ENCODE measurements around the gene C1orf21. TPM values are rescaled to one million over a fixed set of nuclear protein-coding genes. Genes with fewer than 3 reads are reported as not detected.

Gene C1orf21
- total RNA-seq, 1 experiment from 2014 or later: 28.5 TPM

DNA sequence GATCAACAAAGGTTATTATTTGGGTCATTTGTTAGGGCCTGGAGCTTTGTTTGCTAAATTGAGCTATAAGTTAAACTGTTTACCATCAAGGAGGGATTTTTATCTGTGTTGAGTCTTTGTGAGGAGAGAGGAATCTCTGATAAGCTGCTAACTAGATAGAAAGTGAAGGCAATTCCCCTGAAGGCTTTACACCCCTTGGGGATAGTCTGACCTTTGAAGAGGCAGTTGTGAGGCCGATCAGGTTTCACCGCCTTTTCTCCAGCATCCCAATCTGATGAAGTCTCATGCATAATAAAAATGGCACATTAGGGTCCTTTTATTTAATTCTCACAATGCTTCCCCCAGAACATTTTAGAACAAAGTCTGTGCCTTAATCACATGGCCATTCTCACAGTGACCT is 21.8 kb downstream of the C1orf21 start (continued):
- TF ChIP-seq, protein P1, sequence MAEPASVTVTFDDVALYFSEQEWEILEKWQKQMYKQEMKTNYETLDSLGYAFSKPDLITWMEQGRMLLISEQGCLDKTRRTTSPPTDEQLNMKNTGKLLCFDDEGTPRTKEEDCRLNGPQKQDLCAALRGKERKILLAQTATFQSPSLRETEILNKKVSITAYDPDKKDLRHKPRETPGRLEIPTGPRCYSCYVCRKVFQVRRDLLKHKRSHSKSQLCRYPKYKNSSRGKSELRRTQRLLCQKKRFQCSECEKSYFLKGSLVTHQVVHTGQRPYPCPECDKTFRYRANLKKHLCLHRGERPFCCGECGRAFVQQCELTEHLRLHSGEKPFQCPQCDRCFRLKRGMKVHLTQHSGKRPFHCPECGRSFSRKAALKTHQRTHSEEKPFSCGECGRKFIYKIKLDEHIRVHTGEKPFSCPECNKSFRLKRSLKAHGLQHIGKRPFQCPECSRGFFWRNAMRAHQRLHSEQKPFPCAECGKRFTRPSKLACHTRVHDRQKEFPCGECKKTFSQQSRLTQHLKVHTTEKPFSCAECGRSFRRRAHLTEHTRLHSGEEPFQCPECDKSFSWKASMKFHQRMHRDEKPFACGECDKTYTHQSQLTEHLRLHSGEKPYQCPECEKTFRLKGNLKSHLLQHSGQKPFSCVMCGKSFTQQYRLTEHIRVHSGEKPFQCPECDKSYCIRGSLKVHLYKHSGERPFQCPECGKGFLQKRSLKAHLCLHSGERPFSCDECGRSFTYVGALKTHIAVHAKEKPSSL (CRISPR knock-in tag; conservative IDR thresholded peaks at IDR 0.05): no peak
- no peak for TF ChIP-seq CBFB (CRISPR knock-in tag; IDR thresholded peaks at IDR 0.05; ENCODE audit: low read depth)
- TF ChIP-seq, protein P2, sequence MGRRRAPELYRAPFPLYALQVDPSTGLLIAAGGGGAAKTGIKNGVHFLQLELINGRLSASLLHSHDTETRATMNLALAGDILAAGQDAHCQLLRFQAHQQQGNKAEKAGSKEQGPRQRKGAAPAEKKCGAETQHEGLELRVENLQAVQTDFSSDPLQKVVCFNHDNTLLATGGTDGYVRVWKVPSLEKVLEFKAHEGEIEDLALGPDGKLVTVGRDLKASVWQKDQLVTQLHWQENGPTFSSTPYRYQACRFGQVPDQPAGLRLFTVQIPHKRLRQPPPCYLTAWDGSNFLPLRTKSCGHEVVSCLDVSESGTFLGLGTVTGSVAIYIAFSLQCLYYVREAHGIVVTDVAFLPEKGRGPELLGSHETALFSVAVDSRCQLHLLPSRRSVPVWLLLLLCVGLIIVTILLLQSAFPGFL (CRISPR knock-in tag; IDR thresholded peaks at IDR 0.05; ENCODE audit: borderline replicate concordance): no peak

DNA sequence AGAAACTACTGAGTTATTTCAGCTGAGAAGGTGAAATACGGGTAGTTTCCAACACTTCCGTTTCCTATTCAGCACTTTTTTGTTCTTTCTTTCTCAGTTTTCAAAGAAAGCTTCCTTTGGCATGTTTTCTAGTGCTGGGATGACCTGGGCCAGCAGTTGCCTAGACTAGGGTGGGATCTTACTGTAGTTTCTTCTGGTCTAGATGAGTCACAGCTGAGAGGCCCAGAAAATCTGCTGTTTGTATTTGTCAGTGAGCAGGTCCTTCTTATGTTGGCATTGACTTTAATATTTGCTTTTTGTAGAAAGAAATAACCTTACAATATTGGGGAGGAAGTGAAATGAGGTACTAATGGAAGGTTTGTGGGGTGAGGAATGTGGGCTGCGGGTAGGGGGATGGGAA is 22.2 kb downstream of the C1orf21 start:
- ATAC-seq: no peak; the same call in 1 of the 2 replicates
- Mint-ChIP-seq H3K4me1 (peaks cover 54% of the 10 kb centered on the region), H3K36me3 (peaks cover 3% of the 10 kb centered on the region; the same call in 1 of the 2 replicates), H3K27ac (peak overlapping the region; percentile 13), H3K4me3 (no peak overlapping the region), H3K27me3 (ENCODE audit: low read depth) (no peaks in the 10 kb centered on the region), H3K9me3 (no peaks in the 10 kb centered on the region)
- TF ChIP-seq, protein P3, sequence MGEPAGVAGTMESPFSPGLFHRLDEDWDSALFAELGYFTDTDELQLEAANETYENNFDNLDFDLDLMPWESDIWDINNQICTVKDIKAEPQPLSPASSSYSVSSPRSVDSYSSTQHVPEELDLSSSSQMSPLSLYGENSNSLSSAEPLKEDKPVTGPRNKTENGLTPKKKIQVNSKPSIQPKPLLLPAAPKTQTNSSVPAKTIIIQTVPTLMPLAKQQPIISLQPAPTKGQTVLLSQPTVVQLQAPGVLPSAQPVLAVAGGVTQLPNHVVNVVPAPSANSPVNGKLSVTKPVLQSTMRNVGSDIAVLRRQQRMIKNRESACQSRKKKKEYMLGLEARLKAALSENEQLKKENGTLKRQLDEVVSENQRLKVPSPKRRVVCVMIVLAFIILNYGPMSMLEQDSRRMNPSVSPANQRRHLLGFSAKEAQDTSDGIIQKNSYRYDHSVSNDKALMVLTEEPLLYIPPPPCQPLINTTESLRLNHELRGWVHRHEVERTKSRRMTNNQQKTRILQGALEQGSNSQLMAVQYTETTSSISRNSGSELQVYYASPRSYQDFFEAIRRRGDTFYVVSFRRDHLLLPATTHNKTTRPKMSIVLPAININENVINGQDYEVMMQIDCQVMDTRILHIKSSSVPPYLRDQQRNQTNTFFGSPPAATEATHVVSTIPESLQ (CRISPR knock-in tag; IDR thresholded peaks at IDR 0.05): no peak
- no peak for TF ChIP-seq ZNF121 (CRISPR knock-in tag; IDR thresholded peaks at IDR 0.05)
- no peak for TF ChIP-seq MYBL2 (CRISPR knock-in tag; IDR thresholded peaks at IDR 0.05)
- TF ChIP-seq, protein P4, sequence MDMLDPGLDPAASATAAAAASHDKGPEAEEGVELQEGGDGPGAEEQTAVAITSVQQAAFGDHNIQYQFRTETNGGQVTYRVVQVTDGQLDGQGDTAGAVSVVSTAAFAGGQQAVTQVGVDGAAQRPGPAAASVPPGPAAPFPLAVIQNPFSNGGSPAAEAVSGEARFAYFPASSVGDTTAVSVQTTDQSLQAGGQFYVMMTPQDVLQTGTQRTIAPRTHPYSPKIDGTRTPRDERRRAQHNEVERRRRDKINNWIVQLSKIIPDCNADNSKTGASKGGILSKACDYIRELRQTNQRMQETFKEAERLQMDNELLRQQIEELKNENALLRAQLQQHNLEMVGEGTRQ (CRISPR knock-in tag; IDR thresholded peaks at IDR 0.05): no peak
- no peak for TF ChIP-seq NR2C2 (CRISPR knock-in tag; IDR thresholded peaks at IDR 0.05)
- no peak for TF ChIP-seq ZNF416 (CRISPR knock-in tag; IDR thresholded peaks at IDR 0.05)
- TF ChIP-seq GRHL2 (CRISPR knock-in tag; IDR thresholded peaks at IDR 0.05; ENCODE audit: insufficient replicate concordance, severe bottlenecking): no peak
- TF ChIP-seq, protein P5, sequence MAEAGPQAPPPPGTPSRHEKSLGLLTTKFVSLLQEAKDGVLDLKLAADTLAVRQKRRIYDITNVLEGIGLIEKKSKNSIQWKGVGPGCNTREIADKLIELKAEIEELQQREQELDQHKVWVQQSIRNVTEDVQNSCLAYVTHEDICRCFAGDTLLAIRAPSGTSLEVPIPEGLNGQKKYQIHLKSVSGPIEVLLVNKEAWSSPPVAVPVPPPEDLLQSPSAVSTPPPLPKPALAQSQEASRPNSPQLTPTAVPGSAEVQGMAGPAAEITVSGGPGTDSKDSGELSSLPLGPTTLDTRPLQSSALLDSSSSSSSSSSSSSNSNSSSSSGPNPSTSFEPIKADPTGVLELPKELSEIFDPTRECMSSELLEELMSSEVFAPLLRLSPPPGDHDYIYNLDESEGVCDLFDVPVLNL (CRISPR knock-in tag; IDR thresholded peaks at IDR 0.05; ENCODE audit: borderline replicate concordance, low read depth): no peak
- no peak for TF ChIP-seq NFE2L1 (CRISPR knock-in tag; IDR thresholded peaks at IDR 0.05)
- no peak for TF ChIP-seq KAT7 (CRISPR knock-in tag; IDR thresholded peaks at IDR 0.05; ENCODE audit: borderline replicate concordance)
- no peak for TF ChIP-seq ZNF396 (CRISPR knock-in tag; IDR thresholded peaks at IDR 0.05; ENCODE audit: borderline replicate concordance)
- TF ChIP-seq, protein P6, sequence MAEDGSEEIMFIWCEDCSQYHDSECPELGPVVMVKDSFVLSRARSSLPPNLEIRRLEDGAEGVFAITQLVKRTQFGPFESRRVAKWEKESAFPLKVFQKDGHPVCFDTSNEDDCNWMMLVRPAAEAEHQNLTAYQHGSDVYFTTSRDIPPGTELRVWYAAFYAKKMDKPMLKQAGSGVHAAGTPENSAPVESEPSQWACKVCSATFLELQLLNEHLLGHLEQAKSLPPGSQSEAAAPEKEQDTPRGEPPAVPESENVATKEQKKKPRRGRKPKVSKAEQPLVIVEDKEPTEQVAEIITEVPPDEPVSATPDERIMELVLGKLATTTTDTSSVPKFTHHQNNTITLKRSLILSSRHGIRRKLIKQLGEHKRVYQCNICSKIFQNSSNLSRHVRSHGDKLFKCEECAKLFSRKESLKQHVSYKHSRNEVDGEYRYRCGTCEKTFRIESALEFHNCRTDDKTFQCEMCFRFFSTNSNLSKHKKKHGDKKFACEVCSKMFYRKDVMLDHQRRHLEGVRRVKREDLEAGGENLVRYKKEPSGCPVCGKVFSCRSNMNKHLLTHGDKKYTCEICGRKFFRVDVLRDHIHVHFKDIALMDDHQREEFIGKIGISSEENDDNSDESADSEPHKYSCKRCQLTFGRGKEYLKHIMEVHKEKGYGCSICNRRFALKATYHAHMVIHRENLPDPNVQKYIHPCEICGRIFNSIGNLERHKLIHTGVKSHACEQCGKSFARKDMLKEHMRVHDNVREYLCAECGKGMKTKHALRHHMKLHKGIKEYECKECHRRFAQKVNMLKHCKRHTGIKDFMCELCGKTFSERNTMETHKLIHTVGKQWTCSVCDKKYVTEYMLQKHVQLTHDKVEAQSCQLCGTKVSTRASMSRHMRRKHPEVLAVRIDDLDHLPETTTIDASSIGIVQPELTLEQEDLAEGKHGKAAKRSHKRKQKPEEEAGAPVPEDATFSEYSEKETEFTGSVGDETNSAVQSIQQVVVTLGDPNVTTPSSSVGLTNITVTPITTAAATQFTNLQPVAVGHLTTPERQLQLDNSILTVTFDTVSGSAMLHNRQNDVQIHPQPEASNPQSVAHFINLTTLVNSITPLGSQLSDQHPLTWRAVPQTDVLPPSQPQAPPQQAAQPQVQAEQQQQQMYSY (CRISPR knock-in tag; IDR thresholded peaks at IDR 0.05): no peak
- TF ChIP-seq GTF2I (CRISPR knock-in tag; conservative IDR thresholded peaks at IDR 0.05): no peak
- TF ChIP-seq, protein P7, sequence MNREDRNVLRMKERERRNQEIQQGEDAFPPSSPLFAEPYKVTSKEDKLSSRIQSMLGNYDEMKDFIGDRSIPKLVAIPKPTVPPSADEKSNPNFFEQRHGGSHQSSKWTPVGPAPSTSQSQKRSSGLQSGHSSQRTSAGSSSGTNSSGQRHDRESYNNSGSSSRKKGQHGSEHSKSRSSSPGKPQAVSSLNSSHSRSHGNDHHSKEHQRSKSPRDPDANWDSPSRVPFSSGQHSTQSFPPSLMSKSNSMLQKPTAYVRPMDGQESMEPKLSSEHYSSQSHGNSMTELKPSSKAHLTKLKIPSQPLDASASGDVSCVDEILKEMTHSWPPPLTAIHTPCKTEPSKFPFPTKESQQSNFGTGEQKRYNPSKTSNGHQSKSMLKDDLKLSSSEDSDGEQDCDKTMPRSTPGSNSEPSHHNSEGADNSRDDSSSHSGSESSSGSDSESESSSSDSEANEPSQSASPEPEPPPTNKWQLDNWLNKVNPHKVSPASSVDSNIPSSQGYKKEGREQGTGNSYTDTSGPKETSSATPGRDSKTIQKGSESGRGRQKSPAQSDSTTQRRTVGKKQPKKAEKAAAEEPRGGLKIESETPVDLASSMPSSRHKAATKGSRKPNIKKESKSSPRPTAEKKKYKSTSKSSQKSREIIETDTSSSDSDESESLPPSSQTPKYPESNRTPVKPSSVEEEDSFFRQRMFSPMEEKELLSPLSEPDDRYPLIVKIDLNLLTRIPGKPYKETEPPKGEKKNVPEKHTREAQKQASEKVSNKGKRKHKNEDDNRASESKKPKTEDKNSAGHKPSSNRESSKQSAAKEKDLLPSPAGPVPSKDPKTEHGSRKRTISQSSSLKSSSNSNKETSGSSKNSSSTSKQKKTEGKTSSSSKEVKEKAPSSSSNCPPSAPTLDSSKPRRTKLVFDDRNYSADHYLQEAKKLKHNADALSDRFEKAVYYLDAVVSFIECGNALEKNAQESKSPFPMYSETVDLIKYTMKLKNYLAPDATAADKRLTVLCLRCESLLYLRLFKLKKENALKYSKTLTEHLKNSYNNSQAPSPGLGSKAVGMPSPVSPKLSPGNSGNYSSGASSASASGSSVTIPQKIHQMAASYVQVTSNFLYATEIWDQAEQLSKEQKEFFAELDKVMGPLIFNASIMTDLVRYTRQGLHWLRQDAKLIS (CRISPR knock-in tag; IDR thresholded peaks at IDR 0.05; ENCODE audit: borderline replicate concordance): no peak
- TF ChIP-seq, protein P8, sequence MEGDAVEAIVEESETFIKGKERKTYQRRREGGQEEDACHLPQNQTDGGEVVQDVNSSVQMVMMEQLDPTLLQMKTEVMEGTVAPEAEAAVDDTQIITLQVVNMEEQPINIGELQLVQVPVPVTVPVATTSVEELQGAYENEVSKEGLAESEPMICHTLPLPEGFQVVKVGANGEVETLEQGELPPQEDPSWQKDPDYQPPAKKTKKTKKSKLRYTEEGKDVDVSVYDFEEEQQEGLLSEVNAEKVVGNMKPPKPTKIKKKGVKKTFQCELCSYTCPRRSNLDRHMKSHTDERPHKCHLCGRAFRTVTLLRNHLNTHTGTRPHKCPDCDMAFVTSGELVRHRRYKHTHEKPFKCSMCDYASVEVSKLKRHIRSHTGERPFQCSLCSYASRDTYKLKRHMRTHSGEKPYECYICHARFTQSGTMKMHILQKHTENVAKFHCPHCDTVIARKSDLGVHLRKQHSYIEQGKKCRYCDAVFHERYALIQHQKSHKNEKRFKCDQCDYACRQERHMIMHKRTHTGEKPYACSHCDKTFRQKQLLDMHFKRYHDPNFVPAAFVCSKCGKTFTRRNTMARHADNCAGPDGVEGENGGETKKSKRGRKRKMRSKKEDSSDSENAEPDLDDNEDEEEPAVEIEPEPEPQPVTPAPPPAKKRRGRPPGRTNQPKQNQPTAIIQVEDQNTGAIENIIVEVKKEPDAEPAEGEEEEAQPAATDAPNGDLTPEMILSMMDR (IDR thresholded peaks at IDR 0.05): no peak
- CTCF ChIA-PET: interaction anchor here (0.7 to 1.0 kb wide), 2 partner anchors 255 to 283 kb away, joined by 3 read pairs; no protein-coding TSS in a partner anchor
- POLR2A ChIA-PET: no interaction called here
- no peak for DNase-seq (ENCODE audit: low spot score)

All from WTC11 (cell line).